Mesendoderm (in vitro differentiated cells): ENCODE data around the gene MAPK6.
A peak's percentile ranks its signal among the peaks of the same experiment; 100 is the strongest.

Experiments used
- DNase-seq: peaks from one replicate; pipeline ENCODE4 v3.0.0; 2013
- H2AK5ac ChIP-seq: 2 replicates; pipeline ENCODE4 v1.6.1; 2013; ENCODE audit warnings: low read length, inconsistent platforms
- H2BK120ac ChIP-seq: 2 replicates; pipeline ENCODE4 v1.6.1; 2013; ENCODE audit warnings: low read depth, mild to moderate bottlenecking, low read length, moderate library complexity, mixed read lengths
- H2BK15ac ChIP-seq: replicated peaks from 2 replicates; pipeline ENCODE4 v1.6.1; 2013; ENCODE audit warnings: low read depth, mild to moderate bottlenecking, moderate library complexity
- H2BK5ac ChIP-seq: 2 replicates; pipeline ENCODE4 v1.6.1; 2013; ENCODE audit warnings: low read length, inconsistent platforms
- H3K18ac ChIP-seq: 2 replicates; pipeline ENCODE4 v1.6.1; 2013; ENCODE audit warnings: mild to moderate bottlenecking, low read length, mixed read lengths
- H3K23ac ChIP-seq: one replicate; pipeline ENCODE4 v1.6.1; 2013; ENCODE audit warnings: low read length
- H3K27ac ChIP-seq: 2 replicates; pipeline ENCODE4 v1.5.1; 2013; ENCODE audit warnings: low read depth, mild to moderate bottlenecking, inconsistent platforms, low read length, moderate library complexity
- H3K27me3 ChIP-seq: 2 replicates; pipeline ENCODE4 v1.6.1; 2013; ENCODE audit warnings: low read length, control low read depth, mild to moderate bottlenecking, inconsistent platforms; ENCODE audit not compliant: insufficient read depth, poor library complexity
- H3K36me3 ChIP-seq: 2 replicates; pipeline ENCODE4 v1.6.1; 2013; ENCODE audit warnings: low read length, inconsistent platforms; ENCODE audit not compliant: control insufficient read depth, insufficient read depth
- H3K4ac ChIP-seq: one replicate; pipeline ENCODE4 v1.6.1; 2013; ENCODE audit warnings: low read depth, mild to moderate bottlenecking, low read length, moderate library complexity
- H3K4me1 ChIP-seq: 2 replicates; pipeline ENCODE4 v1.6.1; 2013; ENCODE audit warnings: low read depth, low read length, inconsistent platforms; ENCODE audit not compliant: control insufficient read depth
- H3K4me2 ChIP-seq: 2 replicates; pipeline ENCODE4 v1.6.1; 2013; ENCODE audit warnings: low read length
- H3K4me3 ChIP-seq: 2 replicates; pipeline ENCODE4 v1.5.1; 2013; ENCODE audit warnings: mild to moderate bottlenecking, low read length
- H3K56ac ChIP-seq: one replicate; pipeline ENCODE4 v1.6.1; 2013; ENCODE audit warnings: low read length
- H3K79me1 ChIP-seq: 2 replicates; pipeline ENCODE4 v1.6.1; 2013; ENCODE audit warnings: low read length, inconsistent platforms
- H3K79me2 ChIP-seq: 2 replicates; pipeline ENCODE4 v1.6.1; 2013; ENCODE audit warnings: mild to moderate bottlenecking, low read length; ENCODE audit not compliant: control insufficient read depth, insufficient read depth
- H3K9ac ChIP-seq: 2 replicates; pipeline ENCODE4 v1.6.1; 2013; ENCODE audit warnings: low read length, inconsistent platforms
- H4K5ac ChIP-seq: one replicate; pipeline ENCODE4 v1.6.1; 2013; ENCODE audit warnings: low read length
- H4K8ac ChIP-seq: one replicate; pipeline ENCODE4 v1.6.1; 2013; ENCODE audit warnings: low read depth, mild to moderate bottlenecking, control low read depth, low read length, moderate library complexity
- WGBS: extraction: QIAGEN DNeasy Blood & Tissue Kit; methylation state at CpG from one replicate; pipeline ENCODE4 v1.1.7; 2013; ENCODE audit warnings: low lambda C conversion rate, missing lambda C conversion rate; ENCODE audit not compliant: insufficient coverage; ENCODE audit errors: extremely low coverage; 5-methylcytosine and 5-hydroxymethylcytosine counted together

The MAPK6 gene

GRCh38 chr15:52012210-52012609 lies 6.8 kb upstream of the MAPK6 start:
- H3K23ac ChIP-seq = no peak overlapping the region
- no peak overlapping the region for H2BK15ac ChIP-seq
- no peak overlapping the region for H3K56ac ChIP-seq
- no peak overlapping the region for H3K9ac ChIP-seq
- no CpG with 5 or more reads among the region's 2 CpGs for WGBS
- no peak overlapping the region for H2BK5ac ChIP-seq
- H4K8ac ChIP-seq = no peak overlapping the region
- no peak overlapping the region for H3K4ac ChIP-seq
- H3K36me3 ChIP-seq = no peaks in the 10 kb centered on the region
- no peaks in the 10 kb centered on the region for H3K27me3 ChIP-seq
- no peak overlapping the region for H3K4me3 ChIP-seq
- no peak overlapping the region for H3K27ac ChIP-seq
- H3K79me1 ChIP-seq = no peaks in the 10 kb centered on the region
- H3K4me2 ChIP-seq = no peak overlapping the region
- H2AK5ac ChIP-seq = no peak overlapping the region
- H4K5ac ChIP-seq = no peak overlapping the region
- no peak overlapping the region for H3K18ac ChIP-seq
- DNase-seq = no peak
- no peak overlapping the region for H2BK120ac ChIP-seq
- no peaks in the 10 kb centered on the region for H3K4me1 ChIP-seq
- no peaks in the 10 kb centered on the region for H3K79me2 ChIP-seq

- Histone ChIP-seq H3K4me1 (no peaks in the 10 kb centered on the region), H4K5ac (no peak overlapping the region), H2BK120ac (no peak overlapping the region), H3K18ac (no peak overlapping the region), H3K23ac (no peak overlapping the region), H3K56ac (no peak overlapping the region), H3K27ac (no peak overlapping the region), H3K79me1 (no peaks in the 10 kb centered on the region), H3K4me2 (no peak overlapping the region), H3K4me3 (no peak overlapping the region), H2BK15ac (no peak overlapping the region), H3K9ac (no peak overlapping the region), H3K27me3 (no peaks in the 10 kb centered on the region), H3K36me3 (no peaks in the 10 kb centered on the region), H3K4ac (no peak overlapping the region), H4K8ac (no peak overlapping the region), H2AK5ac (no peak overlapping the region), H2BK5ac (no peak overlapping the region), H3K79me2 (no peaks in the 10 kb centered on the region)
- DNase-seq = no peak
- WGBS = no CpG with 5 or more reads among the region's 3 CpGs
Observed at GRCh38 chr15:52013151-52013791, 5.7 kb upstream of the MAPK6 start.

- no peak overlapping the region for H2BK15ac ChIP-seq
- H2AK5ac ChIP-seq = no peak overlapping the region
- H4K5ac ChIP-seq = no peak overlapping the region
- H3K56ac ChIP-seq = no peak overlapping the region
- H2BK120ac ChIP-seq = no peak overlapping the region
- no peaks in the 10 kb centered on the region for H3K27me3 ChIP-seq
- no peak overlapping the region for H3K27ac ChIP-seq
- H3K79me1 ChIP-seq = no peaks in the 10 kb centered on the region
- no peak for DNase-seq
- H3K4ac ChIP-seq = no peak overlapping the region
- no peak overlapping the region for H4K8ac ChIP-seq
- no peaks in the 10 kb centered on the region for H3K36me3 ChIP-seq
- H3K18ac ChIP-seq = no peak overlapping the region
- no peak overlapping the region for H3K4me2 ChIP-seq
- no peak overlapping the region for H3K4me3 ChIP-seq
- no peaks in the 10 kb centered on the region for H3K79me2 ChIP-seq
- WGBS = no CpG with 5 or more reads among the region's 1 CpG
- H2BK5ac ChIP-seq = no peak overlapping the region
- no peak overlapping the region for H3K9ac ChIP-seq
- H3K4me1 ChIP-seq = no peaks in the 10 kb centered on the region
- no peak overlapping the region for H3K23ac ChIP-seq
Observed at GRCh38 chr15:52014616-52015015, 4.4 kb upstream of the MAPK6 start.

DNA sequence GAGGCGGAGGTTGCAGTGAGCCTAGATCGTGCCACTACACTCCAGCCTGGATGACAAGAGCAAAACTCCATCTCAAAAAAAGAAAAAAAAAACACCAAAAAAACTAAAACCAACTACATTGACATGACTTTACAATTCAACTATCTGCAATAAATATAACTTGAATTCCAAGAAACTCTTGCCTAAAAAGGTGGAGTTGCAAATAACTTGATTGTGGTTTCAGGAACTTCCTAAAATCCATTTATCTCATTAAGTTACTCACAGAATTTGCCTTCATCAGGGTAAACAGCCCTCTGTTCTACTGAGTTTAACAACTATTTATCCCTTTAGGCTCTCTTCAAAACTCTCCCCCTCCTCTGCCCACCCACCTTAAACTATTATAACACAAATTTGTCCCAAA lies 2.7 kb upstream of the MAPK6 start:
- Histone ChIP-seq H3K79me1 (no peaks in the 10 kb centered on the region), H2AK5ac (no peak overlapping the region), H3K4ac (no peak overlapping the region), H2BK5ac (no peak overlapping the region), H3K23ac (no peak overlapping the region), H3K27ac (no peak overlapping the region), H3K79me2 (peaks cover 11% of the 10 kb centered on the region), H4K8ac (no peak overlapping the region), H2BK15ac (no peak overlapping the region), H3K18ac (no peak overlapping the region), H3K4me2 (no peak overlapping the region), H3K56ac (no peak overlapping the region), H3K4me3 (no peak overlapping the region), H3K9ac (no peak overlapping the region), H3K4me1 (no peaks in the 10 kb centered on the region), H3K27me3 (no peaks in the 10 kb centered on the region), H2BK120ac (no peak overlapping the region), H3K36me3 (no peaks in the 10 kb centered on the region), H4K5ac (no peak overlapping the region)
- no CpG with 5 or more reads among the region's 2 CpGs for WGBS
- DNase-seq = no peak

DNA sequence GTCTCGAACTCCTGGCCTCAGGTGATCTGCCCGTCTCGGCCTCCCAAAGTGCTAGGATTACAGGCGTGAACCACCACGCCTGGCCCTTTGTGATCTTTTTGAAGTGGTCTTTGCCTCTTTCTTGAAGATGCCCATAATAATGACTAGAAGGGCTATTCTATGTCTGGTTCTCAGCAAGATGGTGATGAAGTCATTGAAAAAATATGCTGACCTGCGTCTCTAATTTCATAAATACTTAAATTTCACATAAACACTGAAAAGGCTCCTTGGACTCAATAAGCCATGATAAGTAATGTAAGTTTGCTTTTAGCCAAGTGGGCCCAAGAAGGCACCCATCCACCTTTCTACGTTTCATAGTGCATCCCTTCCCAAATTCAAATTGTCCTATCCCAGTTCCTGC lies 775 bp upstream of the MAPK6 start:
- Histone ChIP-seq H4K5ac (no peak overlapping the region), H3K4ac (no peak overlapping the region), H3K36me3 (no peaks in the 10 kb centered on the region), H3K4me3 (no peak overlapping the region), H2BK15ac (no peak overlapping the region), H3K27me3 (no peaks in the 10 kb centered on the region), H3K18ac (no peak overlapping the region), H2BK5ac (no peak overlapping the region), H2AK5ac (peak overlapping the region; percentile 44), H3K4me1 (peaks cover 3% of the 10 kb centered on the region), H2BK120ac (no peak overlapping the region), H3K23ac (no peak overlapping the region), H3K27ac (no peak overlapping the region), H3K9ac (no peak overlapping the region), H3K79me1 (no peaks in the 10 kb centered on the region), H4K8ac (no peak overlapping the region), H3K56ac (peak overlapping the region; percentile 88), H3K4me2 (peak overlapping the region; percentile 17), H3K79me2 (peaks cover 25% of the 10 kb centered on the region)
- WGBS = no CpG with 5 or more reads among the region's 7 CpGs
- DNase-seq = no peak
